KMS-11 (cell line): ENCODE measurements around the gene FMC1.
"Not testable (repeated sequence)": the region's sequence is repeated elsewhere in the genome, so short reads cannot be mapped to it uniquely, and the experiment has no call there.

Experiments used
- H2AFZ ChIP-seq: fragments of 200-600 bp; sonication (generic); 2 replicates; pipeline ENCODE4 v1.6.1; 2016; ENCODE audit warnings: antibody characterized with exemption, mixed run types, low read depth
- H3K27ac ChIP-seq: fragments of 200-600 bp; sonication (generic); 2 replicates; pipeline ENCODE4 v1.6.1; 2016; ENCODE audit warnings: mild to moderate bottlenecking, mixed run types
- H3K27me3 ChIP-seq: fragments of 200-600 bp; sonication (generic); 2 replicates; pipeline ENCODE4 v1.6.1; 2017; ENCODE audit warnings: mild to moderate bottlenecking, low read depth, mixed run types, moderate library complexity; ENCODE audit not compliant: insufficient read depth
- H3K36me3 ChIP-seq: fragments of 200-600 bp; sonication (generic); 2 replicates; pipeline ENCODE4 v1.6.1; 2017; ENCODE audit warnings: mild to moderate bottlenecking, mixed run types; ENCODE audit not compliant: insufficient read depth
- H3K4me1 ChIP-seq: fragments of 200-600 bp; sonication (generic); 2 replicates; pipeline ENCODE4 v1.6.1; 2016; ENCODE audit warnings: mild to moderate bottlenecking, low read depth, mixed run types; ENCODE audit not compliant: poor library complexity, severe bottlenecking
- H3K4me2 ChIP-seq: fragments of 200-600 bp; sonication (generic); 2 replicates; pipeline ENCODE4 v1.7.0; 2016; ENCODE audit warnings: mild to moderate bottlenecking, mixed run types
- H3K4me3 ChIP-seq: fragments of 200-600 bp; sonication (generic); IDR thresholded peaks from 2 replicates; pipeline ENCODE4 v1.6.1; 2017; ENCODE audit warnings: low read depth, low read length, mixed read lengths; ENCODE audit not compliant: insufficient read depth
- H3K79me2 ChIP-seq: fragments of 200-600 bp; sonication (generic); 2 replicates; pipeline ENCODE4 v1.6.1; 2016; ENCODE audit warnings: low read depth, mixed run types; ENCODE audit not compliant: insufficient read depth
- H3K9ac ChIP-seq: fragments of 200-600 bp; sonication (generic); 2 replicates; pipeline ENCODE4 v1.6.1; 2016; ENCODE audit warnings: mild to moderate bottlenecking, mixed run types
- H4K20me1 ChIP-seq: fragments of 200-600 bp; sonication (generic); 2 replicates; pipeline ENCODE4 v1.6.1; 2016; ENCODE audit warnings: mild to moderate bottlenecking, mixed run types; ENCODE audit not compliant: insufficient read depth
- TF ChIP-seq, protein P1 (sequence below): fragments of 200-600 bp; sonication (generic); conservative IDR thresholded peaks from 2 replicates; pipeline ENCODE4 v1.6.1; 2017; ENCODE audit warnings: low read depth, mild to moderate bottlenecking, antibody characterized with exemption, low read length, moderate library complexity, mixed read lengths

FMC1 gene

DNA sequence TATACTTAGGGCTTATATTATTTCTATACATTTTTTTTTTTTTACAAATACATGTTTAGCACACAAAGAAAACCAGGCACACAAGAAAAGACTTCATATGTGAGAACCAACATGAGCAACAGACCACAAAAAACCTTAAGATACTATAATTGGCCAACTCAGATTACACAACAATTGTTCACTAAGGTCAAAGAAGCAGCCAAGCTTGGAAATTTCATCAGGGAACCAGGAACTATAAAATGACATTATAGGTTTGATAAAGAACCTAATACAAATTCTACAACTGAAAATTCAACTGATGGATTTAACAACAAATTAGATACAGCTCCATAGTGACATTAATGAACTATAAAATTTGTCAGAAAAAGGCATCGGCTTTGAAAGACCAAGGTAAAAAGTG, 14.2 kb downstream of the FMC1 start:
- H3K27ac ChIP-seq: no peak overlapping the region

GRCh38 chr7:139357729-139358506, 16.8 kb downstream of the FMC1 start:
- Histone ChIP-seq H2AFZ (peak overlapping the region; percentile 66), H3K79me2 (peaks cover 37% of the 10 kb centered on the region), H3K4me2 (peak overlapping the region; percentile 49), H3K4me1 (peaks cover 37% of the 10 kb centered on the region), H4K20me1 (peaks cover 12% of the 10 kb centered on the region; the same call in 1 of the 2 replicates), H3K27ac (peak overlapping the region; percentile 96), H3K9ac (peak overlapping the region; percentile 94)
- H3K27me3 ChIP-seq, H3K36me3 ChIP-seq, H3K4me3 ChIP-seq: not testable (repeated sequence)

More for the DNA sequence above, 14.2 kb downstream of the FMC1 start:
- H4K20me1 ChIP-seq: no peaks in the 10 kb centered on the region
- peaks cover 11% of the 10 kb centered on the region for H3K79me2 ChIP-seq
- H3K27me3 ChIP-seq: no peaks in the 10 kb centered on the region
- H2AFZ ChIP-seq: no peak overlapping the region
- no peak overlapping the region for H3K9ac ChIP-seq
- H3K4me2 ChIP-seq: no peak overlapping the region
- TF ChIP-seq, protein P1, sequence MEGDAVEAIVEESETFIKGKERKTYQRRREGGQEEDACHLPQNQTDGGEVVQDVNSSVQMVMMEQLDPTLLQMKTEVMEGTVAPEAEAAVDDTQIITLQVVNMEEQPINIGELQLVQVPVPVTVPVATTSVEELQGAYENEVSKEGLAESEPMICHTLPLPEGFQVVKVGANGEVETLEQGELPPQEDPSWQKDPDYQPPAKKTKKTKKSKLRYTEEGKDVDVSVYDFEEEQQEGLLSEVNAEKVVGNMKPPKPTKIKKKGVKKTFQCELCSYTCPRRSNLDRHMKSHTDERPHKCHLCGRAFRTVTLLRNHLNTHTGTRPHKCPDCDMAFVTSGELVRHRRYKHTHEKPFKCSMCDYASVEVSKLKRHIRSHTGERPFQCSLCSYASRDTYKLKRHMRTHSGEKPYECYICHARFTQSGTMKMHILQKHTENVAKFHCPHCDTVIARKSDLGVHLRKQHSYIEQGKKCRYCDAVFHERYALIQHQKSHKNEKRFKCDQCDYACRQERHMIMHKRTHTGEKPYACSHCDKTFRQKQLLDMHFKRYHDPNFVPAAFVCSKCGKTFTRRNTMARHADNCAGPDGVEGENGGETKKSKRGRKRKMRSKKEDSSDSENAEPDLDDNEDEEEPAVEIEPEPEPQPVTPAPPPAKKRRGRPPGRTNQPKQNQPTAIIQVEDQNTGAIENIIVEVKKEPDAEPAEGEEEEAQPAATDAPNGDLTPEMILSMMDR: no peak
- no peak overlapping the region for H3K4me3 ChIP-seq
- no peaks in the 10 kb centered on the region for H3K36me3 ChIP-seq
- peaks cover 17% of the 10 kb centered on the region for H3K4me1 ChIP-seq

GRCh38 chr7:139358541-139359365, 17.6 kb downstream of the FMC1 start:
- TF ChIP-seq, protein P1: 0 out of 2 replicates have a peak, but pooled peaks have one; percentile 3
- no peak overlapping the region for H3K4me3 ChIP-seq
- peaks cover 18% of the 10 kb centered on the region for H4K20me1 ChIP-seq
- no peaks in the 10 kb centered on the region for H3K27me3 ChIP-seq
- H3K9ac ChIP-seq: peak overlapping the region; percentile 94
- H3K27ac ChIP-seq: peak overlapping the region; percentile 96
- peaks cover 44% of the 10 kb centered on the region for H3K4me1 ChIP-seq
- H2AFZ ChIP-seq: peak overlapping the region; percentile 66
- H3K79me2 ChIP-seq: peaks cover 45% of the 10 kb centered on the region
- peak overlapping the region; percentile 49 for H3K4me2 ChIP-seq
- no peaks in the 10 kb centered on the region for H3K36me3 ChIP-seq

DNA sequence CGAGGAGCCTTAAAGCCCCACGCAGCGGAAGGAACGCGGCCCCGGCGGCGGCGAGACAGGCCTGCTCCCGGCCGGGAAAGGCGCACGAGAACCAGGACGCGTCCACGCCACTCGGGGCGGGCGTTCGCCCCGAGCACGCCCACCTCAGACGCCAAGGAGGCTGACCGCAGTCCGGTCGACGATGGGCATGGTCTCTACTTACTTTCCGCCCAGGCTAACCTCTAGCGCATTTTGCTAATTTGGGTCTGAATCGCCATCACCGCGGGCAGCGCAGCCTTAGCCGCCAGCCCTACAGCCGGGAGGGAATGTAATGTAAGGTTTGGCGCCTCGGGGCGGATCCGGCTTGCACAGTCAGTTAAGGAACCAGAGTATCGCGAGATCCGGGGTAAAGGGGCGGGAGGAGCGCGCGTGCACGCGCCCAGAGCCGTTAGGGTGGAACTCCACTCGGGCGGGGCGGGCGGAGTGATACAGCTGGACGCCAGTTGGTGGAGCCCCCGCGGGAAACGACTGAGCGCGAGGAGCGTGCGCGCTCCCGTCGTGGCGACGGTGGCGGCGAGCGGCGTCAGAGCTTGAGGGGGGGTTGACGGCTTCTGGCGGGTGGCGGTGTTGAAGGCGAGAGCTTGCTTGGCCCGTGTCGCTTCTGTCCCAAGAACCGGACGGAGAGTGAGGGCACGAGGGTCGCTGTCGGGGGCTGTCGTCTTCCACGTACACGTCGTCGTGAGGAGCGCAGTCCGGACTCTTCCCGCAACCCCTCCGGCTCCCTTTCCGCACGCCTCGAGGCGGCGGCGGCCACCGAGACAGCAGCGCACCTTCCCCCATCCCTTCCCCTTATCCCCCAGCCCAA, 18.5 kb downstream of the FMC1 start, which contains the start of gene LUC7L2:
LUC7L2 (plus strand) TSS at position 529 of the 844 bp plus-strand sequence. CDS start 368 bp downstream, outside the sequence.
- H2AFZ ChIP-seq: peak within 1 kb of the TSS; percentile 66
- H3K4me3 ChIP-seq: peak within 1 kb of the TSS; percentile 36
- H3K4me1 ChIP-seq: peaks cover 50% of the 10 kb centered on the region
- TF ChIP-seq, protein P1: no peak
- peaks cover 22% of the 10 kb centered on the region for H4K20me1 ChIP-seq
- peak within 1 kb of the TSS; percentile 96 for H3K27ac ChIP-seq
- peaks cover 53% of the 10 kb centered on the region for H3K79me2 ChIP-seq
- H3K36me3 ChIP-seq: no peaks in the 10 kb centered on the region; the same call in 1 of the 2 replicates
- H3K9ac ChIP-seq: peak within 1 kb of the TSS; percentile 94
- peak within 1 kb of the TSS; percentile 96 for H3K4me2 ChIP-seq
- H3K27me3 ChIP-seq: no peaks in the 10 kb centered on the region
